ENCODE measurements around the gene LBX2.
"Not testable (repeated sequence)": the region's sequence is repeated elsewhere in the genome, so short reads cannot be mapped to it uniquely, and the experiment has no call there.

The LBX2 gene

DNA sequence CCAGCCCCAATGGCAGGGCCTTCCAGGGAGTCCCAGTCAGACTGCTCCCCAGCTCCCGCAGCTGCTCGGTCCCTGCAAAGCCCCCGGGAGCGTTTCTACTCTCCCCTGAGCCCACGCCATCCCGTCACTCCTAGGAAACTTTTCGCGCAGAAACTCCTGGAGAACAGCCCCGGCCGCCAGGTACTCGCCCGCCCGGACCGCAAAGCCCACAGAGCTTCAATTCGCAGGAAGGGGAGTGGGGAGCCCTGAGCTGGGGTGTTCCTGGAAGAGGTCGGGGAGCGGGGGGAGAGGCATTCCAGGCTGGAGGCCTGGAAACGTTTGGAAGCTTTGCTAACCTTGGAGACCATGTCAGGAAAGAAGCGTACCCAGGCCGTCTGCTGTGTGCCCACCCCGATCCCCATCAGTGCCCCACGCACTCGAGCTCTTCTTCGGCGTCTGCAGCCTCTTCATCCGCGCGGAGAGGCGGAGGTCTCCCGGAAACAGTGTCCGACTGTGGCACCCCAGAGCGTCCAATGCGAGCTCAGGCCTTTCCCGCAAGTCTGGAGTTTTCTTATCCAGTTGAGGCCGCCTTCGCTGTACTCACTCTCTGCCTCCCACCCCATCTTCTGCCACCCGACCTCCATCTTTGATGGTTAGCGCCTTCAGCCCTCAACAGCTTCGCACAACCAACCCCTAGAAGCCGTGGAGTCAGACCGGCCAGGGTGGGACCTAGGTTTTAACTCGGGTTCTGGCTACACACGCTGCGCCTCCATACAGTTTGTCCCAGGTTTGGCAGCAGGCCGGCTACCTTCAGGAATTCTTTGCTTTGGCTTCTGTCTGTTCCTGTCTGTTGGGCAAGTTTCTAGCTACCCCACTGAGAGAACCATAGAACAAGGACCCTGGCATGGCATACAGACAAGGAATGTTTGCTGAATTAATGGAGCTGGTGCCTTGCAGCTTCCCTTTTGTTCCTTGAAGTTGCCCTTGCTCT is 4.4 kb upstream of the LBX2 start:
- no peak for DNase-seq (ENCODE audit: low read depth)

DNA sequence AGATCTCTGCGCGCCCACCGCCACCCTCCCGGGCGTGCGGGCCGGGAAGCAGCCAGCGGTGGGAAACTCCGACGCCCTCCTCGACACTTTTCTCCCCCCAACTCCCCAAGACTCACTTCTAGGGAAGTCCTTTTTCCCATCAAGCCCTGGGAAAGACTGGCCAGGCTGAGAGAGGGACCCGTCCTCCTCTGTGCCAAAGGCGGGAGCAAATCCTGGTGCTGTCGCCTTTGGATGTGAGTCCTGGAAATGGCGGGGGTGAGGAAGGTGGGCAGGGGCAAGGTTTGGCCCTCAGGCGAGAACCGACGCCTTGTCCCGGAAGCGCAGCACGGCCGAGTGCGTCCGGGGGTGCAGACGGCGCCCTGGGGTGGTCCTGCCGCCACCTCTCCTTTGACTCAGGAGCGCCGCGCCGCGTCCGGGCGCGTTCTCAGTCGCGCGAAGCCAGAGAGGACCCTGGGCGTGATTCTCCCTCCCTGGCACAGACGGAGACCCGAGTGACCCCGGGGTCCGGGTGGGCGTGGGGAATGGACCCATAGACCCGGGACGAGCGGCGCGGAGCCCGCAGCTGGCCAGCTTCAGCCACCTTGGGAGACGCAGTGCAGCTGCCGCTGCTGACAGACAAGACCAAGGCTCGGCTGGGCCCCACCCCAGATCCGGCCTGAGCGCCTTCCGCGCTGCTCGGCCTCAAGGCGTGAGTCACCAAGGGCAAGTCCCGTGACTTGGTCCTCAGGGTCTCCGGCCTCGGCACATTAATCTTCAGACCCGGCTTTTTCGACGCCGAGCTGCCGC is 3.5 kb upstream of the LBX2 start:
- no peak for DNase-seq (ENCODE audit: low read depth)

DNA sequence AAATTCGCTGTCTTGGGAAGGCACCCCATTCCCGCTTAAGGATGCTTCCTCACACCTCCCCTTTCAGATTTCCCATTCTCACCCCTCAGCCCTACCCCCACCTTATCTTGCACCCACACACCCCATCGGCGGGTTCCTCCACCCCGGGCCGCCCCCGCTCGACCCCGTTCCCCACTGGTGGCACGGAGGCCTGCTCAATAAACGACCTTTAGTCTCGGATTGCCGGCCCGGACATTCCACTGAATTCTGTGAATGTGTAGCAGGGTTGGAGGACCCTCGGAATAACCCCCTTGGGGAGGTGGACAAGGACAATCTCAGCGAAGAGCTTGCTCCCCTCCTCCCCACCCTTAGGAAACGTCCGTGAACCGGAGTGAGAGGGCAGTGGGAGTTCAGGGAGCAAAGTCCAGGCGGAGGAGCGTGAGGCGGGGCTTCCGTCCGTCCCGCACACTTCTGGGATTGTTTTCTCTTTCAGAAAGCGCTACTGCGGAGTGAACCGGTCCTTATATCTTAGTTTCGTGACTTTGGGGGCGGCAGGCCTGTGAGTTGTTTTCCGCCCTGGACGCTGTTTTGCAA is 2.8 kb upstream of the LBX2 start:
- no peak for DNase-seq (ENCODE audit: low read depth)

DNA sequence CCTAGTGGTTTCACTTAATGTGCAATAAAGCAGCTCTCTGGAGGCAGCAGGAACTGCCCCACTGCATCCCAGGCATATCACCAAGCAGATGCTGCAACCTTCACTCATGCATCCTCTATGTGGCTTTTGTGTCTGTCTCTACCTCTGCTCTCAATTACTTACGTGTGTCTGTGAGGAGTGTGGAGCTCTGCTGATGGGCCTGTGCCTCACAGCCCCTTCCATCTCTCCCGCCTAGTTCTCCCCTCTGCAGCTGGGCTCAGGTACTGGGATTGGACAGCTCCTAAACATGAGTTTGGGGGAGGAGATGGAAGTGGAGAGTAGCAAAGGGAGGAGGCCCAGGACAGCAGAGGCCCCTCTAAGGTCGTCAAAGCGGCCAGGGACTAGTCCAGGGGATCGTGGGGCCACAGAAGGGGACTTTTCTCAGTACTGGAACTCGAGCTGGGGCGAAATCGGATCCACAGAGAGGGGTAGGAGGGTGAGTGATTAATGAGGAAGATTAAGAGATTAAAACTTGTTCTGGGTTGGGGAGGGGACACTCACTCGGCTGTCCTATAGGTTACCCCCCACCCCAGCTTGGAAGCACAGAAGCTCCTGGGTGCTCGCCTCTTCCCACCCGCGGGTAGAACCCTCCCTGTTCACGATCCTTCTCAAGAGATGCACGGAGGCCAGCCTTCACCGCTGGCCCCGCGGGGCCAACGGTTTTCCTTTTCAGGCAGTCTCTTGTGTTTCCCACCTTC is 2.1 kb upstream of the LBX2 start:
- no peak for DNase-seq (ENCODE audit: low read depth)

DNA sequence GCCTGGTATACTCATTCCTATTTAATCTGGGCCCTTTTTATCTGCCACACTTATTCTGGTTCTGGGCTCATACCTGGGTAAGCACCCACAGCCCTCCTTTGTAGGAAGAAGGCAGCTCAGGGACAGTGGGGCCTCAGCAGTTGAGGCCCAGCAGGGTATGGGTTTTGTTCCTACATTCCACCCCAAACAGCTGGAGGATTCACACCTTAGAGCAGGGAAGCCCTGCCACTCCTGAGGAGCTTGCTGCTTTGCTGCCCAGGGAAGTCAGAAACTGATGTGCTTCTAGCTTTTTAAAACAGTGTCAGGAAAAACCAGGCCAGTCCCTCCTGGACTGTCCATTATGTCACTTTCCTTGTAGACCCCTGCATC is 1.2 kb upstream of the LBX2 start:
- DNase-seq (ENCODE audit: low read depth), result no peak

DNA sequence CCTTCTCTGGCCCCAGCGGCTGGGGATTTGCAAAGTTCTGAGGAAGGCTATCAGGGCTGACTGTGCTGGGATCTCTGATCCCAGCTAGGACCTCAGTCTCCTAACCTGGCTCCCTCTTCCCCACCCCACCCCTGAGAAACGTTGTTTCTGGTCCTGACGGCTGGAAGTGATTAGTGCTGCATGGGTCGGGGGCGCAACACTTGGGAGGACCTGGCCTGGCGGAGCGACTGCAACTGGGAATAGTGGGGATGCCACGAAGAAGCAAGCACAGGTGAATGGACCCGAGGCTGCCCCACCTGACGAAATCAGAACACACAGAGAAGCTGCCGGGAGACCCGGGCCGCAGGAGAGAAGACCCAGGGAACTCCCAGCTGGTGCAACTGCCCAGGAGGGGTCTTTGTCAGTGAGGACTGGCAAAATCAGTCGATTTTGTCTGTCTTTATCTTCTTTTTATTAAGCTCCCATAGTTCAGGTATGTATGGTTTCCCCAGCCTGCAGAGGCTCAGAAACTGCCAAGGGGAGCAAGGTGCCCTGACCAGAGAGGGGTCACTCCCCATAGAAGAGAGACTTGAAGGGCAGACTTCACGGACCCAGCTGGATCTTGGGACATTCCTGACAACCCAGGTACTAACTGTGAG is 656 bp upstream of the LBX2 start:
- DNase-seq (ENCODE audit: low read depth), result no peak

DNA sequence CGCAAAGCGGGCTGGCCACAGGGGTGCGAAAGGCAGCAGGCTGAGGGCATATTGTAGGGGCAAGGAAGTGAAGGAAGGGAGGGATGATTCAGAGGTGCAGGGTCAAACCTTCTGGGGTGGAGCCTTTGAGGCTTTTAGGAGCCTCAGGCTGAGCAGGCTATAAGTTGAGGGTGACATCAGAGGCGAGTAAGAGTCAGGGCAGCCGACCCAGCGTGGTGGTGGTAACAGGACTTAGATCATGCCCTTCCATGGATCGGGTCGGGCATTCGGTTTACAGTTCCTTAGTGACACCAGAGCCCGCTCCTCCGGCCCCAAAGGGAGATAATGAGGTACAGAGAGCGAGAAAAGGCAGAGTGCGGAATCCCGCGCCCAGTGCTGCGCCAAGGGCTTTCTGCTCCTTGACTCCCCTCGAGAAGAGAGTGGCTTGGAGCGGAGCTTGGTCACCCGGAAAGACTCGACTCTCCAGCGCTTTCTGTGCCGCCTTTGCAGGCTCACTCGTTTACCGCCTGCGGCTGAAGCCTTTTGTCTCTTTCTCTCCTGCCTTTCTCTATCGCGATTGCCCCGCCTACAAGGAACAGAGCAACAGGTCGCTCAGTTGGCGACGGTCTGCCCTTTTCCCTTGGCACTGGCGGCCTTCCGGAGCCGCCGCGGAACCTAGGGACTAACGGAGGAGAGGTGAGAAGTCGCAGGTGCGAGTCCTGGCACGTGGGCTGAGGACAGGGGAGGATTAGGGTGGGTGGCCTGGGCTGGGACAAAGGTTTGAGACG is 720 bp downstream of the LBX2 start:
- no peak for DNase-seq (ENCODE audit: low read depth)

DNA sequence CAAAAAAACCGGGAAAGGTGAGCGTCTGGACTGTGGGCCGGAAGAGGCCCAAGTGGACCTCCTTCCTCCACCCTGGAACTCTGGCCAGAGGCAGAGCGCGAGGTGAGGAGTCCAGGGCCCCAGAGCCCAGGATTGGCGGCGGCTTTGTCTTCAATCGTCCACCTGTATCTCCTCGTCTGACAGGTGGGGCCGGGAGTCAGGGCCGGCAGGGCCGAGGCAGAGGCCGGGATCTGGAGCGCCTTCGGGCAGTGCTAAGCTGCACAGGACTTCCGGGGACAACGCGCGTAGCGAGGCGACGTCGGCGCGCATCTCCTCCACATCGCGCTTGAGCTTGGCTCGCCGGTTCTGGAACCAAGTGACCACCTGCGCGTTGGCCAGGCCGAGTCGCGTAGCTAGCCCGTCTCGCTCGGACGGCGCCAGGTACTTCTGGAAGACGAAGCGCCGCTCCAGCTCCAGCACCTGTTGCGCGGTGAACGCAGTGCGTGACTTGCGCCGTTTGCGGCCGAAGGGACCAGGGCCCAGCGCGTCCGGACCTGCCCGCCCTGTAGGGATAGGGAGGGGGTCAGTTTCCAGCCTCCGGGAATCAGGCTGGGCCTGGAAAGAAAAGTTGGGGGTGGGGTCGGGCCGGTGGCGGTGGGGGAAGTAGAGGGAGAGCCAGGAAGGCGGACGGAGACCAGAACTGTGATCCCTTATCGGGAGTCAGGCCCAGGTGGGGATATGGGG is 1.5 kb downstream of the LBX2 start:
- DNase-seq (ENCODE audit: low read depth), result no peak

DNA sequence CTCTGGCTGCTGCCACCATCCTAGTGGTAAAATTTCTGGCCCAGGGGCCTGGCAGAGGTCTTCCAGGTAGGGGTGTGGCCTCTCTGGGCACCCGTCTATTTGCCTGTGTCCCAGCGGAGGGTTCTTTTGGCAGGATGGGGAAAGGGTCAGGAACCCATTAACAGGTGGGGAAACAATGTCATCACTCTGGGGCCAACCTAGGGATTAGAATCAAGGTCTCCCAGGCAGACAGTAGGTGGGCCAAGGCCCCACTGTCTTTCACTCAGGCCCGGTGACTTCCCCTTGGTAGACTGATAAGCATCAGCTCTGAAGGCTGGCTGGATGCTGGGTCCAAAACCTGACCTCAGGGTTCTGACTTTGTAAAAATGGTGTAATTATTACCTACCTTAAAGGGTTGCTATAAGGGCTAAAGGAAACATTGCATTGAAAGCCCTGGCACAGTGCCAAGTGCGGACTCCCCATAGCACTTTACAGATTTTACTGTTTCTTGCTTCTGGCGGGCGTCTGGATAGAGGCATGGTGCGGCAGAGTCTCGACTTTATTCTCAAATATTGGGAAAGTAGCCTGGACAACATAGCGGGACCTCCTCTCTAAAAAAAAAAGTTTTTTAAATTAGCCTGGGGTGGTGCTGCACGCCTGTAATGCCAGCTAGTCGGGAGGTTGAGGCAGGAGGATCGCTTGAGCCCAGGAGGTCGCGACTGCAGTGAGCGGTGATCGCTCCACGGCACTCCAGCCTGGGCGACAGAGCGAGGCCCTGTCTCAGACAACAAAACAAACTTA is 2.2 kb downstream of the LBX2 start:
- DNase-seq (ENCODE audit: low read depth), result no peak

DNA sequence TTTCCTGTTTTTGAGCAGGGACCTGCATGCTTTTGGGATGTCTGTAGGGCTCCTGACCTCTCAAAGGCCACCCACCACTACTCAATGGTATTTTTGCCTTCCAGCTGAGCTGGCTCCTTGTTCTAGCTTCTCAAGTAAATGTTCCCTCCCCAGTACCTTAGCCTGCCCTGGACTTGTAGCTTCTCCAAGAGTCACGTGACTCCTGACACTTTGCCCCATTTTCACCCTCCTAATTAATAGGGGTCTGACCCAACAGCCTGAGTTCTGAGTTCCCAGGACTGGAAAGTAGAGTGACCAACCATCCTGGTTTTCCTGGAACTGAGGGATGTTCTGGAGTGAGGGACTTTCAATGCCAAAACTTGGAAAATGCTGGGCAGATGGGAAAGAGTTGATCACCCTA is 4.0 kb downstream of the LBX2 start:
- DNase-seq (ENCODE audit: low read depth), result no peak

DNA sequence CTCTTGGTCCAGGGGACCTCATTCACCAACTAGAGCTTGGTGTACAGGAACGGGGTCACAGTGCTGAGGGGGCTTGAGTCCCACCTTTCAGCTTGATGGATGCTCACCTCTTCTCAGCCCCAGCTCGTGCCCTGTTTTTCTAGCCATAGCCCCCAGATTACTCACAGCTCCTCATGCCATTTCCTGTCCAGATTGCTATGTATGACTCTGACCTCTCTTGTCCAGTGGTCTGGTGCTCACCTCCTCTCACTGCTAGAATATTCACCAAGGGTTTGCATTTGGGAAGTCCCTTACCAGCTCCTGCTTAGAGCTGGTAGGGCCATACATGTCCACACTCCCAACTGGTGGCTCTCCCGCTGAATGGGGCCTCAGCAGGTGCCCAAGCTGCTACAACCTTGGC is 5.9 kb downstream of the LBX2 start:
- no peak for DNase-seq (ENCODE audit: low read depth)

DNA sequence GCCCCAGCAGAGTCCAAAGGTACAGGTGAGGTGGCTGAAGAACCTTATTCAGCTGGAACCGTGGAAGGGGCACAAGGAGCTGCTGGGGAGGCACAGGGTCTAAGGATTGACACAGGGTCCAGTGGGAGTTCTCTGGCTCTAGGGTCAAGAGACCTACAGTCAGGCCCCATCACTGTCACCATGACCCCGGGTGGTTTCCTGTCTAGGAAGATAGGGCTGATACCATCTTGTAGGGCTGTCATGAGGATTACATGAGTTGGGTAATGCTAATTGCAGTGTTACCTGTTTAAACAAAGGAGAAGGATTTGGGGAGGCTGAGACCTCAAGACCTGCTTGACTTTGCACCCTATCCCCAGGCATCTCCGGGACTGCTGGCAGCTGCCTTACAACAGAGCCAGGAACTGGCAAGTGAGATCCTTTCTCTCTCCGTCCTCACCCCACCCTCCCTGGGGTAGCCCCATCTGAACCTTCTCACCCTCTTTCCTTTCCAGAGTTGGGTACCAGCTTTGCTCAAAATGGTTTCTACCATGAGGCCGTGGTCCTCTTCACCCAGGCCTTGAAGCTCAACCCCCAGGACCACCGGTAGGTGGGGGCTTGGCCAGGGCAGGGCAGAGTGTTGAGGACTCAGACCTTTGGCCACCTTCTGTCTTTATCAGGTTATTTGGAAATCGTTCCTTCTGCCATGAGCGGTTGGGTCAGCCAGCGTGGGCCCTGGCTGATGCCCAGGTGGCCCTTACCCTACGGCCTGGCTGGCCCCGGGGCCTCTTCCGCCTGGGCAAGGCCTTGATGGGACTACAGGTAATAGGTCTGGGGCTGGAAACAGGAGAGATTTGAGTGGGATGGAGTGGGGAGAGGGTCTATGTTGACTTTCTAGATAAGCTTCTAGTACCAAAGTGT is 7.5 kb downstream of the LBX2 start:
- no peak for DNase-seq (ENCODE audit: low read depth)

DNA sequence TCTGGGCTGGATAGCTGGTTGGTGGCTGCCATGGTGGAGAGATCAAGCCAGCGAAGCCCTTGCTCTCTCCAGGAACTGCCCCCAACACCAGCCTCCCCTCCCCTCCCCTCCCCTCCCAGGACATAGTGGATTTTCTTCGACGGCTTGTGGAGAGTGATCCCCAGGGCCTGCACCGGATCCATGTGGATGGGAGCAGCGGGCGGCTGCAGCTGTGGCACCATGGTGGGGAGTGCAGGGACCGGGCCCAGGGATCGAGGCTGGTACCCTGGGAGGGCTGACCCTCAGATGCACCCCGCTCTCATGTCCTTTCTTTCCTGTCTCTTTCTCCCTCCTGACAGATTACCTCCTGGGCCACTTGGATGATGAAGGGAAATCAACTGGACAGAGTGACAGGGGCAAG is 9.5 kb downstream of the LBX2 start:
- DNase-seq (ENCODE audit: low read depth), result no peak

DNA sequence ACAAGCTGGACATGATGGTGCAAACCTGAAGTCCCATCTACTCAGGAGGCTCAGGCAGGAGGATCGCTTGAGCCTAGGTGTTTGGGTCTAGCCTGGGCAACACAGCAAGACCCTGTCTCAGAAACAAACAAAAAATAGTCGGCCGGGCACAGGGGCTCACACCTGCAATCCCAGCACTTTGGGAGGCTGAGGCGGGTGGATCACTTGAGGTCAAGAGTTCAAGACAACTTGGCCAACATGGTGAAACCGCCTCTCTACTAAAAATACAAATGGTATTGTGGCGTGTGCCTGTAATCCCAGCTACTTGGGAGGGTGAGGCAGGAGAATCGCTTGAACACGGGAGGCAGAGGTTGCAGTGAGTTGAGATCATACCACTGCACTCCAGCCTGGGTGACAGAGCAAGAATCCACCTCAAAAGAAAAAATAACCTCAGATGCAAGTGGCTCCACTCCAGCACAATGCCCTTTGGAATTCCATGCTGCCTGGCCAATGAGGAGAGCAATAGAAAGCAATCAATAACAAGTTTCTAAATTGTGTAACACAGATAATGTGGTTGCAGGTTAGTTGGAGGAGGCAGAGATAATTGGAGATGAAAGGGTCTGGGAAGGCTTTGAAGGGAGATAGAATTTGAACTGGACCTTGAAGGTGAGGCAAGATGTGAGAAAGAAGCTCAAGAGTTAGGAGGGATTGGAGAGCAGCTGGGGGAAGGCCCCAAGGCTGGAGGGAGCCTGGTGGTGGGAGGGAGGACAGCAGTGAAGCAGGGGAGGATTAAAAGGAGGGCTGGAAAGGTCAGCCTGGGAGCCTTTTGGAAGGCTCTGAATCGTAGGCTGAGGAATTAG is 10.5 kb downstream of the LBX2 start:
- no peak for DNase-seq (ENCODE audit: low read depth)

DNA sequence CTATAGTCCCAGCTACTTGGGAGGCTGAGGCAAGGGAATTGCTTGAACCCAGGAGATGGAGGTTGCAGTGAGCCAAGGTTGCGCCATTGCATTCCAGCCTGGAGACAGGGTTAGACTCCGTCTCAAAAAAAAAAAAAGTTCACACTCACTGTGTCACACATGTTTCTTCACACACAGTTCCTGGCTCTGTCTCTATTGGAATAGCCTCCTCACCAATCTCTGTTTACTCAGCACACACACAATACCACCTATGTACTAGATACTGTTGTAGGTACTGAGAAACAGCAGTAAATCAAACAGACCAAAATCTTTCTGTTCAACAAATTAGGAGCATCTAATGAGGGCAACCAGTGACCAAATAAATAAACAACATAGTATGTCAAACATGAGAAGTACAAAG is 13.3 kb downstream of the LBX2 start:
- DNase-seq (ENCODE audit: low read depth), result no peak

DNA sequence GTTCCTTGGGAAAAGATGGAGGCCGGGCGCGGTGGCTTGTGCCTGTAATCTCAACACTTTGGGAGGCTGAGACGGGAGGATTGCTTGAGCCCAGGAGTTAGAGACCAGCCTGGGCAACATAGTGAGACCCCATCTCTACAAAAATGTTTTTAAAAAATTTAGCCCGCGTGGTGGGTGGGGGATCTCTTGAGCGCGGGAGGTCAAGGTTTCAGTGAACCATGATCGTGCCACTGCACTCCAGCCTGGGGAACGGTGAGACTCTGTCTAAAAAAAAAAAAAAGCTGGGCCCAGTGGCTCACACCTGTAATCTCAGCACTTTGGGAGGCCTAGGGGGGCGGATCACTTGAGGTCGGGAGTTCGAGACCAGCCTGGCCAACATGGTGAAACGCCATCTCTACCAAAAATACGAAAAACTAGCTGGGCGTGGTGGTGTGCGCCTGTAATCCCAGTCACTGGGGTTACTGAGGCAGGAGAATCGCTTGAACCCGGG is 15.7 kb downstream of the LBX2 start:
- DNase-seq (ENCODE audit: low read depth), result not testable (repeated sequence)
